ENCODE measurements around the gene JOSD1. TPM values are rescaled to one million over a fixed set of nuclear protein-coding genes. Genes with fewer than 3 reads are reported as not detected.

Gene JOSD1
- total and polyA plus RNA-seq, 9 of the 15 experiments (the other 6 are each of a cell fraction or from before 2014, with no cell fraction given), result 8.9 to 39.1 (median 30.4) TPM

DNA sequence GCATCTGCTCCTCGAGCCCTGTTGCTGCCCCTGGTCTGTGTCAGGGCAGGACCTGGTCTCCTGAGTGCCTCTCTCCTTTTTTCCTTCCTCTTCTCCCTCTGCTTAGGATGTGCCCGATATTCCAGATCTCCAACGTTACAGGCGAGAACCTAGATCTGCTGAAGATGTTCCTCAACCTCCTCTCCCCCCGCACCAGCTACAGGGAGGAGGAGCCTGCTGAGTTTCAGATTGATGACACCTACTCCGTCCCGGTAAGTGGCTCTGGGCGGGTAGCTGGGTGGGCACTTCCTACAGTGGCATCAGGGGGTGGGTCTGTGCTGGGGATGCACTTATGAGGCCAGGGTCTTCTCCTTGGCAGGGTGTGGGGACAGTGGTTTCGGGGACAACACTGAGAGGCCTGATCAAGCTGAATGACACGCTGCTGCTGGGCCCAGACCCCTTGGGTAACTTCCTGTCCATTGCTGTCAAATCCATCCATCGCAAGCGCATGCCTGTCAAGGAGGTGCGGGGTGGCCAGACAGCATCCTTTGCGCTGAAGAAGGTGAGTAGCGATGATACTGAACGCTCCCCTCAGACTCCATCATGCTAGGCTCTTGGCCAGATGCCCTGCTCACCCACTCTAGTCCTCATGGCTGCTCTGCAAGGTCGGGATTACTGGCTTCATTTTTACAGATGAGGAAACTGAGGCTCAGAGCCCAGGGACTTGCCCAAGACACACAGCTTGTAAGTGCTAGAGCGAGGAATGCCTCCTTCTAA lies 25.3 kb upstream of the JOSD1 start:
- FAIRE-seq, result no peak
- Histone ChIP-seq H3K9ac (ENCODE audit: insufficient read depth in 1 of 2, low read depth in 2 of 2, low read length in 2 of 2) (no peak overlapping the region), H4K20me1 (replicated peaks; ENCODE audit: control insufficient read depth, insufficient read depth, low read length) (no peaks in the 10 kb centered on the region), H3K9me3 (replicated peaks; ENCODE audit: control insufficient read depth, insufficient read depth, low read depth, low read length) (no peaks in the 10 kb centered on the region), H3K9me1 (ENCODE audit: control insufficient read depth, insufficient read depth, low read length) (no peaks in the 10 kb centered on the region), H2AFZ (ENCODE audit: low read depth, low read length) (no peak overlapping the region), H3K36me3 (ENCODE audit: control insufficient read depth, insufficient read depth, low read length) (peaks cover 97% of the 10 kb centered on the region; the same call in 2 of the 3 replicates), H3K4me1 (replicated peaks in 1 of 2; ENCODE audit: control insufficient read depth in 2 of 2, insufficient read depth in 2 of 2, low read length in 2 of 2) (no peaks in the 10 kb centered on the region), H3K27me3 (ENCODE audit: control insufficient read depth in 2 of 2, insufficient read depth in 2 of 2, low read length in 2 of 2) (no peaks in the 10 kb centered on the region), H3K4me3 (no peak overlapping the region), H3K4me2 (ENCODE audit: insufficient read depth, low read length) (no peak overlapping the region), H3K27ac (ENCODE audit: extremely low read depth, low read depth, low read length) (no peak overlapping the region), H3K79me2 (ENCODE audit: control insufficient read depth, insufficient read depth, low read length) (no peaks in the 10 kb centered on the region)
- TF ChIP-seq PHB2 (IDR thresholded peaks at IDR 0.05; ENCODE audit: low read depth) (no peak), THAP12 (CRISPR knock-in tag; IDR thresholded peaks at IDR 0.05) (no peak)
- in situ Hi-C loops (cut with MboI), result no loop called here
- no TSS peak for BruUV-seq (replicated peaks)
- ChIA-PET CTCF (ENCODE audit: low intra/inter-chr PET ratio) (no interaction called here), POLR2A (interaction anchor here (0.6 to 1.9 kb wide), 6 partner anchors 8 to 64 kb away, joined by 3 to 6 read pairs (median 4); no protein-coding TSS in a partner anchor)
- DNase-seq (ENCODE audit: extremely low read depth in 1 of 4, low spot score in 3 of 4), result no peak
- intact Hi-C loops (cut with micrococcal nuclease), result no loop called here
- ATAC-seq, result no peak
- WGBS (ENCODE audit: insufficient coverage, low coverage, missing lambda C conversion rate), result 92% methylated on average over 13 of the region's 18 CpGs

Data from K562 (cell line).